GM19043 (cell line): Measurements from ENCODE around the gene SUMF1.
A peak's percentile ranks its signal among the peaks of the same experiment; 100 is the strongest.

ENCODE experiments used
- ATAC-seq: cut with Tn5 transposase; IDR thresholded peaks from one replicate; pipeline ENCODE4 v1.9.1; 2021; ENCODE audit warnings: low read depth; ENCODE audit not compliant: unreplicated experiment

SUMF1 gene

GRCh38 chr3:4394567-4394966 is 72.5 kb downstream of the SUMF1 start:
- ATAC-seq = no peak

DNA sequence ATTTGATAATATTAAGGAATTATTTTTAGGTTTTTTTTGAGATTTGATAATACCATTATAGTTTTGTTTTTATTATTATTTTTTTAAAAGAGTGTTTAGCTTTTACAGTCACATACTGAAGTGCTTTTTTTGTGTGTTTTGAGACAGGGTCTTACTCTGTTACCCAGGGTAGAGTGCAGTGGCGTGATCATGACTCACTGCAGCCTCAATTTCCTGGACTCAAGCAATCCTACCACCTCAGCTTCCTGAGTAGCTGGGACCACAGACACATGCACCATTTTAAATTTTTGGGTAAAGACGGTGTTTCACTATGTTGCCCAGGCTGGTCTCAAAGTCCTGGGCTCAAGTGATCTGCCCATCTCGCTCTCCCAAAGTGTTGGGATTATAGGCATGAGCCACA is 73.0 kb downstream of the SUMF1 start:
- ATAC-seq = no peak

DNA sequence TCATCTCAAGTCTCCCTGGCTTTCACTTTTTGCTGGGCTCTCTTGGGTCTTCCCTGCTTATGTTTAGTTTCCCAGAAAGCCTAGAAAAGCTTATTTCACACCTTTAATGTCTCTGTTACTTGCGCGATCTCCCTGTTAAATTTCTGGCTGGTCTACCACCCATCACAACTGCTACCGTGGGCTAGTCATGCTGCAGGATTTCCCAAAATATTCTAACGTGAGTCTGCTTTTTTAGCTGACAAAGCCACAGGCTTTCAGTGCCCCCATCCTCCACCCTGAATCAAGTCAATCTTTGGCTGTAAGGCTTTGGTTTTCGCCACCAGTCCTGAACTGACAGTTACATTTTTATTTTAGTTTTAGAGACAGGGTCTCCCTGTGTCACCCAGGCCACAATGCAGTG is 74.1 kb downstream of the SUMF1 start:
- no peak for ATAC-seq

DNA sequence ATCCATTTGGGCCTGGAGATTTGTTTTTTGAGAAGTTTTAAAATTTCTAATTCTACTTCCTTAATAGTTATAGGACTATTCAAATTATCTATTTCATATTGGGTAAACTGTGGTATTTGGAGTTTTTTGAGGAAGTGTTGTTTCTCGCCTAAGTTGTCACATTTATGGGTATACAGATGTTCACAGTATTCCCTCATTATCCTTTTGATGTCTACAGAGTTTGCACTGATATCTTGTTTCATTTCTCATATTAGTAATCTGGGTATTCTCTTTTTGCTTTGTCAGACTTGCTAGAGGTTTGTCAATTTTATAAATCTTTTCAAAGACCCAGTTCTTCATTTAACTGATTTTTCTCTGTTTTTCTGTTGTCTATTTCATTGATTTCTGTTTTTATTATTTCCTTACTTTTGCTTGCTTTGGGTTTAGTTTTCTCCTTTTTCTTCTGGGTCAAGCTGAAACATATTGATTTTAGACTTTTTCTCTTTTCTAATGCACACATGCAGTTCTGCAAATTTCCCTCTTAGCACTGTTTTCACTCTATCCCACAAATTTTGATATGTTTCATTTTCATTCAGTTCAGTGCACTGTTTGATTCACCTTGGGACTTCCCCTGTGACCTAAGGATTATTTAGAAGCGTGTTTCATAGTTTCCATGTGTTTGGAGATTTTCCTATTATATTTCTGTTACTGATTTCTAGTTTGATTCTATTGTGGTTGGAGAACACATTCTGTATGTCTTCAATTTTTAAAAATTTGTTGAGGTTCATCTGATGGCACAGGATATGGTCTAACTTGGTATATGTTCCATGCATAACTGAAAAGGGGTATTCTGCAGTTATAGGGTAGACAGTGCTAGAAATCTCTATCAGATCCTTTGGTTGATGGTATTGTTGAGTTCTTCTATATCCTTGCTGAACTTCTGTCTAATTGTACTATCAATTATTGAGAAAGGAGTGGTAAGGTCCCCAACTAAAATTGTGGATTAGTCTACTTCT is 79.6 kb downstream of the SUMF1 start:
- ATAC-seq = no peak

GRCh38 chr3:4385201-4385600 is 81.9 kb downstream of the SUMF1 start:
- ATAC-seq = no peak

- no peak for ATAC-seq
Measured at GRCh38 chr3:4380013-4380412, 87.1 kb downstream of the SUMF1 start.

DNA sequence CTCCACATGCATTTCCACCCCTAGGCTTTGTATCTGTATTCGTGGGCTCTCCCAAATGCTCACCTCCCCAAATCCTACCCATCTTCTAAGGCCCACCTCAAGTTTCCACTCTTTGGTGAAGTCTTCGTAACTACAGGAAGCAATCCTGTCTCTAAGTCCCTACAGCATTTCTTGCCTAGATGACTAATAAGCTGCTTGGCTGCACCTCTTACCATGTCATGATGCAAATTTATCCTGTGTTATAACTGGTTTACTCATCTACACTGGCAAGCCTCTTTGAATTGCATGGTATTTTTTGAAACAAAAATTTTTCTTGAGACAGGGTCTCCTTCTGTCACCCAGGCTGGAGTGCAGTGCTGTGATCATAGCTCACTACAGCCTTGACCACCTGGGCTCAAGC is 90.6 kb downstream of the SUMF1 start:
- no peak for ATAC-seq

DNA sequence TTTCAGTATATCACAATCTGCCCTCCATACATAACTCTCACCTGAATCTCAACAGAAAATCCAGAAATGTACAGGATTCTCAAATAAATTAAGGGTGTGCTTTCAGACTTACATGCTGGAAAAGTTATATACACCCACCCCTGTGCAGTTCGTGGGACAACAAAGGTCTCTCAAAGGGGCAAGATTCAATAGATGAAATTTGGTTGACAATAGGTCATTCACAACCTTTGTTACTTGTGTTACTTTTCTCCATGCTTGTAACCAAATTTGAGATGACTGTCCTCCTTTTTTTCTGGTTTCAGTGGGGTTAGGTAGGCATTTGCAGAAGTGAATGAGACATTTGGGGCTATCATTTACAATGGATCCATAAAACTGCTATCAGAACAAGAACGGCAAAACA is 91.2 kb downstream of the SUMF1 start:
- no peak for ATAC-seq

DNA sequence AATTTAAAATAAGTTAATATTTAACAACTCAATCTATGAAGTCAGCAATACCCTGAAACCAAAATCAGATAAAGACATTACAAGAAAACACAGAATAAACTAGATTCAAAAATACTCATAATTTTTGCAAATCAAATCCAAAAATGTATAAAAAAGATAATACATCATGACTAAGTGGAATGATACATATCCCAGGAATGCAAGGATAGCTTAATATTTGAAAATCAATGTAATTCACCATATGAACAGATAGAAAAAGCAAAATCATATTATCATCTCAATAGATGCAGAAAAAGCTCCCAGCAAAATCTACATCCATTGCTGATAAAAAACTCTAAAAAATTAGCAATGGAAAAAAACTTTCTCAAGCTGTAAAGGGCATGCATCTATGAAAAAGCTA is 93.4 kb downstream of the SUMF1 start:
- no peak for ATAC-seq

- no peak for ATAC-seq
Measured at GRCh38 chr3:4362523-4362922, 104.5 kb downstream of the SUMF1 start.

- ATAC-seq = no peak
Measured at GRCh38 chr3:4360817-4361216, 106.3 kb downstream of the SUMF1 start.

- ATAC-seq = no peak
Measured at GRCh38 chr3:4359805-4360502, 107.1 kb downstream of the SUMF1 start.

GRCh38 chr3:4358273-4358672 is 108.8 kb downstream of the SUMF1 start:
- no peak for ATAC-seq

DNA sequence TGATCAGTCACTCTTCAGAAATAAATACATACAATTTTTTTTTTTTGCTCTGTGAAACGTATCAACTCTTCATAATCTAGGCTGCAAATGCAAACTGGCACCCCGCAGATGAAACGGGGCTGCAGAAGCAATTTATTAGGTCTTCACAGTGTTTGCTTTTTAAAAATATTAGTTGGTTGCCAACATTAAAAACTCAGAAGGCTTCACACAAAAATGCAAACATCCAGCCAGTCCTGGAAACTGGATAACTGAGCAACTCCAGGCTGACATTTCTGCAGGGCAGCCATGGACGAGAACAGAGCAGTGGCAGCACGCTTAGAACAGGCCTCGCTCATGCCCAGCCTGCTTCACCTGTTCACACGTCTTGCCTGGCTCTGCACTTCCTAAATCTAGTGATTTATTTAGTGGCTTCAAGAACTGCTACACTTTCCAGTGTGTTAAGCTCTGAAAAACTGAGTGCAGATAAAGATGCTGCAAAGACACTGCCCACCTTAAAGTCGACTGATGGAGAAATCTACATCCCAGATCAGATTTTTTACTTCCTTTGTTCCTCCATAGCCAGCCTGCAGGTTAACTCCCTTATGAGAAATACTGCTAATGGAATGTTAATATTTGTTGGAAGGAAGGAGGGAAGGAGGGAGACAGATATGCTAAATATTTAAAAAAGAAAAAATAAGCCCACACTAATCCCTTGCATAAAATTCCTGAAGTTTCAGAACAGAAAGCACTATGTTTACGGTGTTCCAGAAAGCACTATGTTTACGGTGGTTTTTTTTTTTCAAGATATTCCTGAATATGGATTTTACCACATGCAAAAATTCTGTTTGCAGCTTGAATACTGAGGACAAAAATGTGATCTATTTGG is 110.3 kb downstream of the SUMF1 start:
- no peak for ATAC-seq

DNA sequence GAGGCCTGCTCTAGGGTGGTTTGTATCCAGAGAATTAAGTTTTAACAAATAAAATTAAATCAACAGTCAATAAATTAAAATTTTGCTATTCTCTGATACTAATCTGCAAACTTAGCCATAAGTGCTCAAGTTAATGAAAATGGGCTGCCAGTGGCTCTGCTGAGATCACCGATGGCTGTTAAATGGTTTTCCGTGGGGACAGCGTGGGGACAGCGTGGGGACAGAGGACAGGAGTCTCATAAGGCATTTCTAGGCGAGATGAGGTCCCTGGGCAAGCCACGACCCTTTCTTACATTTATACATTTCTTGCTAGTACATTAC is 110.9 kb downstream of the SUMF1 start:
- no peak for ATAC-seq

DNA sequence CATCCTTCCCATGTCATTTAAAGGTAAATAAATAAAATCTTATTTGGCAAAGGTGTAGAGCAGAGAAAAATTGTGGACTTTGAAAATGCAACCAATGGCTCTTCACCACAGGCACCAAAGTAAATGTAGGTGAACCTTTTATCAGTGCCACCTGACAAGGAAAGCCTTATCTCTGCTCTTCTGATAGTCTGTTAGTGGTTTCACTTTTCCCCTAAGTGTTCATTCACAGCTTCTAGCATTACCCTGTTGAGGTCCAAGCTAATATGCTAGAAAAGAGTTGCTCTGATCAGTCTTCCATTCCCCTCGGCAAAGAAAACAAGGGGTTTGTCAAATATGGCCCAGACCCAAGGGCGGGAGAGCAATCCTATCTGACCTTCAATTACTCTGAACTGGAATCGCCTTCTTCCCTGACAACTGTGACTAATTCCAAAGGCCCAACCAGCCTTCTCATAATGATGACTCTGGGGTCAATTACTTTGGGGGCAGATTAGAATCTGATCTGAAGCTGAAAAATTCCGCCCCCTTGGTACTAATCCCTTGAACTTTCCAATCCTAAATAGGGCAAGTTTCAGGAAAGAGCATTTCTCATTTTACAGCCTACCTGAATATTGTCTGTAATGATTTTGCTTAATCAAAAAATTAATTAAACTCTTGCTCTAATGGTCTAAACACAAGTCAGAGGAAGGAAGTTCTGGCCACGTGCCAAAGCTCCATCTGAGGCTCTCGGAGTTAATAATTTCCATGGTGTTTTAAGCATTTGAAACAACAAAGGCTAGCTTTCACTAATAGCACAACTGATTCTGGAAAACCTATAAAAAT is 111.5 kb downstream of the SUMF1 start:
- no peak for ATAC-seq

- ATAC-seq = no peak
Measured at GRCh38 chr3:4351872-4352271, 115.2 kb downstream of the SUMF1 start.

GRCh38 chr3:4351164-4351855 is 115.8 kb downstream of the SUMF1 start:
- peak; percentile 35 for ATAC-seq

GRCh38 chr3:4350789-4351163 is 116.3 kb downstream of the SUMF1 start:
- ATAC-seq = peak; percentile 92

- ATAC-seq = no peak
Measured at GRCh38 chr3:4343258-4343657, 123.8 kb downstream of the SUMF1 start.
